Prostate gland (tissue), 2 donors: ENCODE results near the gene ATP5PO.

Source experiments
- POLR2A ChIP-seq: fragments of 450-650 bp; IDR thresholded peaks from one replicate; pipeline ENCODE4 v1.6.1; 2016; ENCODE audit warnings: antibody characterized with exemption, mild to moderate bottlenecking
- TF ChIP-seq, protein P1 (sequence below), 4 experiments: fragments of 200-600 bp in 2 of 4; fragments of 450-650 bp in 2 of 4; sonication (generic) in 2 of 4; IDR thresholded peaks; 1 replicate in 3 of 4; 2 replicates in 1 of 4; pipeline ENCODE4 v1.5.1; 2016 to 2019; ENCODE audit warnings: antibody characterized with exemption in 4 of 4, mild to moderate bottlenecking in 2 of 4, moderate library complexity in 2 of 4

DNA sequence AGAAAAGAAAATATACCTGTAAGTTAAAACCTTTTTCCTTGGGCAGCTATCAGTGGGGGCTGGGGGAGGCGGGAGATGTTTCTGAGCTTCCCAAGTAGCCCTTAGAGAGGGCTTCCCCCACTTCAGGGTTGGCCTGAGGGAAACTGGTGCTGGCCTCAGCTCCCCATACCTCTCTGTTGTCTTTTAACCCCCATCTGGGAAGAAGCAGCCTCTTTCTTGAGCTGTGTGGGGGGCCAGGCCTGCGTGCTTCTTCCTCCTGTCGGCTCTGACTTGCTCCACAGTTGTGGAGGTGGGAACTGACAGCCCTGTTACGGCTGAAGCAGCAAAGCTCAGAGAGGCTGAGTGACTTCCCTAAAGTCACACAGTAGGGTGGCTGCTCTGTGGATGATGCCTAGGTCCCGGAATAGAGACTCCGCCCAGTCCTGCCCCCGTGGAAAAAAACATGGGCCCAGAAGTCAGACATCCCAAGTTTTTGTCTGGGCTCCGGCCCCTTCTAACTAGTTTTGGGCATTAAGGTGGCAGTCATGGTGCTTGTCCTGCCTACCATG, 55.2 kb downstream of the ATP5PO start:
- TF ChIP-seq, protein P1, sequence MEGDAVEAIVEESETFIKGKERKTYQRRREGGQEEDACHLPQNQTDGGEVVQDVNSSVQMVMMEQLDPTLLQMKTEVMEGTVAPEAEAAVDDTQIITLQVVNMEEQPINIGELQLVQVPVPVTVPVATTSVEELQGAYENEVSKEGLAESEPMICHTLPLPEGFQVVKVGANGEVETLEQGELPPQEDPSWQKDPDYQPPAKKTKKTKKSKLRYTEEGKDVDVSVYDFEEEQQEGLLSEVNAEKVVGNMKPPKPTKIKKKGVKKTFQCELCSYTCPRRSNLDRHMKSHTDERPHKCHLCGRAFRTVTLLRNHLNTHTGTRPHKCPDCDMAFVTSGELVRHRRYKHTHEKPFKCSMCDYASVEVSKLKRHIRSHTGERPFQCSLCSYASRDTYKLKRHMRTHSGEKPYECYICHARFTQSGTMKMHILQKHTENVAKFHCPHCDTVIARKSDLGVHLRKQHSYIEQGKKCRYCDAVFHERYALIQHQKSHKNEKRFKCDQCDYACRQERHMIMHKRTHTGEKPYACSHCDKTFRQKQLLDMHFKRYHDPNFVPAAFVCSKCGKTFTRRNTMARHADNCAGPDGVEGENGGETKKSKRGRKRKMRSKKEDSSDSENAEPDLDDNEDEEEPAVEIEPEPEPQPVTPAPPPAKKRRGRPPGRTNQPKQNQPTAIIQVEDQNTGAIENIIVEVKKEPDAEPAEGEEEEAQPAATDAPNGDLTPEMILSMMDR (IDR thresholded peaks at IDR 0.05) = no peak
- no peak for TF ChIP-seq POLR2A
